Adrenal gland (tissue), 5 donors: Measurements from ENCODE around the gene RFXANK.

Source experiments
- POLR2A ChIP-seq, 2 donors: fragments of 450-650 bp; IDR thresholded peaks; one replicate each; pipeline ENCODE4 v1.6.1; 2017; ENCODE audit warnings: antibody characterized with exemption in 2 of 2, mild to moderate bottlenecking in 2 of 2, moderate library complexity in 1 of 2
- TF ChIP-seq, protein P1 (sequence below), 6 experiments: fragments of 450-650 bp in 4 of 6; fragments of 200-600 bp in 2 of 6; sonication (generic) in 1 of 6; IDR thresholded peaks; 1 replicate in 5 of 6; 2 replicates in 1 of 6; pipeline versions ENCODE4 v1.5.1 to v1.8.0; 2016 to 2021; ENCODE audit warnings: antibody characterized with exemption in 6 of 6, mild to moderate bottlenecking in 2 of 6, moderate library complexity in 1 of 6
- donor health status: DM: no; HTN: no; CAD: no.

GRCh38 chr19:19191768-19192077 lies 335 bp upstream of the RFXANK start:
- TF ChIP-seq POLR2A (IDR thresholded peaks at IDR 0.05) = no peak
- TF ChIP-seq, protein P1, sequence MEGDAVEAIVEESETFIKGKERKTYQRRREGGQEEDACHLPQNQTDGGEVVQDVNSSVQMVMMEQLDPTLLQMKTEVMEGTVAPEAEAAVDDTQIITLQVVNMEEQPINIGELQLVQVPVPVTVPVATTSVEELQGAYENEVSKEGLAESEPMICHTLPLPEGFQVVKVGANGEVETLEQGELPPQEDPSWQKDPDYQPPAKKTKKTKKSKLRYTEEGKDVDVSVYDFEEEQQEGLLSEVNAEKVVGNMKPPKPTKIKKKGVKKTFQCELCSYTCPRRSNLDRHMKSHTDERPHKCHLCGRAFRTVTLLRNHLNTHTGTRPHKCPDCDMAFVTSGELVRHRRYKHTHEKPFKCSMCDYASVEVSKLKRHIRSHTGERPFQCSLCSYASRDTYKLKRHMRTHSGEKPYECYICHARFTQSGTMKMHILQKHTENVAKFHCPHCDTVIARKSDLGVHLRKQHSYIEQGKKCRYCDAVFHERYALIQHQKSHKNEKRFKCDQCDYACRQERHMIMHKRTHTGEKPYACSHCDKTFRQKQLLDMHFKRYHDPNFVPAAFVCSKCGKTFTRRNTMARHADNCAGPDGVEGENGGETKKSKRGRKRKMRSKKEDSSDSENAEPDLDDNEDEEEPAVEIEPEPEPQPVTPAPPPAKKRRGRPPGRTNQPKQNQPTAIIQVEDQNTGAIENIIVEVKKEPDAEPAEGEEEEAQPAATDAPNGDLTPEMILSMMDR (IDR thresholded peaks at IDR 0.05) = no peak
